NCI-H460 (cell line): ENCODE measurements around the gene DNAJC1. TPM values are rescaled to one million over a fixed set of nuclear protein-coding genes. Genes with fewer than 3 reads are reported as not detected.

ENCODE experiments used
- DNase-seq: peaks from one replicate; pipeline ENCODE4 v3.0.0-alpha.2; 2016; ENCODE audit warnings: low read depth; ENCODE audit errors: extremely low read depth
- total RNA-seq: library from RNA; depleted of rRNA; stranded (reverse); fragments of >200 nt; shearing (Covaris generic); gene quantifications from 2 replicates; pipeline ENCODE4 v1.2.3, GENCODE V29; 2014

Gene DNAJC1
- total RNA-seq, 1 experiment from 2014 or later: 28.2 TPM

- no peak for DNase-seq
These were observed 212.3 kb downstream of the DNAJC1 start for GRCh38 chr10:21791276-21791675.

GRCh38 chr10:21776883-21777282 is 226.6 kb downstream of the DNAJC1 start:
- DNase-seq: no peak

DNA sequence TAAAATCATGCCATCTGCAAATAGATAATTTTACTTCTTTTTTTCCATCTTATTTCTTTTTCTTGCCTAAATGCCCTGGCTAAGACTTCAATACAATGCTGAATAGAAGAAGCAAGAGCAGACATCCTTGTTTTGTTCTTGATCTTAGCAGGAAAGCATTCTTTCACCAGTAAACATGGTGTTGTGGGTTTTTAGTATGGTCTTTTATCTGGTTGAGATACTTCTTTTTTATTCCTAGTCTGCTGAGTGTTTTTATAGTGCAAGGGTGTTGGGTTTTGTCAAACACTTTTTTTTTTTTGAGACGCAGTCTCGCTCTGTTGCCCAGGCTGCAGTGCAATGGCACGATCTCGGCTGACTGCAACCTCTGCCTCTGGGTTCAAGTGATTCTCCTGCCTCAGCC is 232.3 kb downstream of the DNAJC1 start:
- no peak for DNase-seq

DNA sequence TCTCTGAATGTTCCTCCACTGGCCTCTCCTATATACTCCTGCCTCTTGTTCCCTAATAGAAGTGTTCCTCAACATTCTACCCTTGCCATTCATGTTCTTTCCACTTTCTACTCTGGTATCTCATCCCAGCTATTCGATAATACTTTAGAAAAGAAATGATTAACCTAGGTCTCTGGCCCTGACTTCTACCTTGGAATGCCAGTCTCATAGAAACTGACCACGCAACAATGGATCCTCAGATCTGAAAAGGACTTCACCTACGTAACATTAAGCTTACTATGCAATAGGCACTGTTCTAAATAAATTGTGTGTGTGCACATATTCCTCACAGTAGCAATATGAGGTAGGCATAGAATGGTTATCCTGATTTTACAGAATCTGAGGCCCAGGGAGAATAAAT is 234.5 kb downstream of the DNAJC1 start:
- DNase-seq: no peak

DNA sequence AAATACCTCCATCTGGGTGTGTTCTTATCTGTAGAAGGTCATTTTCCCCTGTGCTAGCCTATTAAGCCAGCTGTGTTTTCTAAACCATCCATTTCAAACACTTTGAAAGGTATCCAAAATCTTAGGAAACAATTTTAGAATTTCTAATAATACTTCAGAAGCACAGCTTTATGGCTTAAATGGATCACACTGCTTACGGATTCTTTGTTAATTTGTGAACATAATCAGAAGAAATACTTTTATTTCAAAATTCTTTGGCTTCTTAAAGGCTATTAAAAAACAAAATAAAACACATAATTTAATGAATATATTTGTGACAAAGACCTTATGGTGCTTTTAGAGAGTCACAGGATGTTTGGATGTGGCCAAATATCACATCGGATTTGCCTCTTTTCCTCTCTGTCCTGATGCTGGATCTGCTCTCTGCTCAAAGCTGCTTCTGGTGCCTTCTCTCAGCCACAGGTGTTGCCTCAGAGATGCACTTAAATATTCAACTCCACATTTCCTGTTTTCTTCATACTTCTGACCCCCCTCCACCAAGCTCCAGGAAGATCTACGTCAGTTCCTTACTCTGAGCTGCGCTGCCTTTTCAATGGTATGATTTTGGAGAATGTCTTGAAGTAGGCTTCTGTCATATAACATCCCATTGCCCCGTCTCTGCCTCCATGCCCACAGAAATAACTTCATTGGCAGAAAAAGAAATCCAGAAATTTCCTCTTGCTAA is 238.9 kb downstream of the DNAJC1 start:
- DNase-seq: no peak

DNA sequence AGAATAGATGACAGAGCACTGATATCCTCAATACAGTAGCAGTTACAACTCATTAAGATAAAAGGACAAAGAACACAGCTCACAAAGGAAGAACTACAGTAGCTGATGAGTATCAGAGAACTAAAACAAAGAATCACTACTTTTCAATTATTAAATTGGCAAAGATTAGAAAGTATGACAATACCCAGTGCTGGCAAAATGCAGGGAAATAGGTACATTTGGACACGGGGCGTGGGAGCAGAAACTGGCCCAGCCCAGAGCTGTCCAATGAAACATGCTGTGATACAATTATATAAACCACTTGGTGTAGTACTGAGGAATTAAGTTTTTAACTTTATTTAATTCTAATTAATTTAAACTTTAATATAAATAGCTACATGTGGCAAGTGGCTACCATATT is 243.2 kb downstream of the DNAJC1 start:
- DNase-seq: no peak

DNA sequence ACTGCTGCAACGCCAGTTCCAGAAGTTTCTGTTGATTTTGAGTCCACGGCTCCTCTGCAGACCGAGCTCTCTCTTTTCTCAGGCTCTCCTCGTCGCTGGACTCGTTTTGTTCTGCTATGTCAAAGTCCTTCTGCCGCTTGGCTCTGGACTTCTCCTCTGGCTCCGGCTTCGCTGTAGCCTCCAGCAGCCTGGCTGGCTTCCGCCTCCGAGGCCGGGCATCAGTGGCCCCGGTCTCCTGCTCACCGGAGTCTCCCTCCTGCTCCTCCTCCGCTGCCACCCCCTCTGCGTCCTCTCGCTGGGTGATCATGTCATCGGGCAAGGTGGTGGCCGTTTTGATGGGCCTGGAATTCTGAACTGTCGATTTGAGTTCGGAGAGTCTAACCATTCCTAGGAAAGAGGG is 244.3 kb downstream of the DNAJC1 start:
- no peak for DNase-seq

GRCh38 chr10:21758696-21759095 is 244.8 kb downstream of the DNAJC1 start:
- DNase-seq: no peak

GRCh38 chr10:21758239-21758638 is 245.3 kb downstream of the DNAJC1 start:
- no peak for DNase-seq

DNA sequence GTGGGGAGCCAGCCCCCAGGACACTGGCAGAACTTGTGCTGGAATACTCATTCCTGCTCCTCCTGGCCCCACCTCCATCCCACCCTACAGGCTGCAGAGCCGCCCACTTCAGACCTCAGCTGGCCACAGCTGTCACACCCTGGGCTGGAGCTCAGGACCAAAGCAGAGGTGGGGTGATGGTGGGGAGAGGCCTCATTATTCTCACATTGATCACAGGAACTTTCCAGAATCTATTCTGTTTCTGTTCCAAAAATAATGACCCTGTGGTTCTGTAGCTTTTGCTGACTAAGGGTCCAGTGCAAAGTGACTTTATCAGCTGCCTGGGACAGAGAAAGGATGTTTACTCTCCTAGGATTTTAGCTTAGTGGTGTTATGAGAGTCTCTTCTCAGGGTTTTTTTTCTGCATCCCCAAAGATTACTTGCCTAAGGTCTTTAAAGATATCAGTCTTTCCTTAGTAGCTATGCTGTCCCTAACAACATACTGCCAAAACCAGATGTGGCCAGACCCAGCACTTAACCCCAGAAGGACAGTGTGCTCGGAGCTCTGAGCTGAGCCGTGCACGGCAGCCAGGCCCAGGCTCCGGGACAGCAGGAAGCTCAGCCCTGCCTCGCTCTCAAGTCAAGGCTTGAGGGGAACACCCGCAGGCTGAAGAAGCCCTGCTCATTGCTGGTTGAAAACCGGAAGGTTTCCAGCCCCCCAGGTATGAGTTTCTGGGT is 246.2 kb downstream of the DNAJC1 start:
- no peak for DNase-seq

DNA sequence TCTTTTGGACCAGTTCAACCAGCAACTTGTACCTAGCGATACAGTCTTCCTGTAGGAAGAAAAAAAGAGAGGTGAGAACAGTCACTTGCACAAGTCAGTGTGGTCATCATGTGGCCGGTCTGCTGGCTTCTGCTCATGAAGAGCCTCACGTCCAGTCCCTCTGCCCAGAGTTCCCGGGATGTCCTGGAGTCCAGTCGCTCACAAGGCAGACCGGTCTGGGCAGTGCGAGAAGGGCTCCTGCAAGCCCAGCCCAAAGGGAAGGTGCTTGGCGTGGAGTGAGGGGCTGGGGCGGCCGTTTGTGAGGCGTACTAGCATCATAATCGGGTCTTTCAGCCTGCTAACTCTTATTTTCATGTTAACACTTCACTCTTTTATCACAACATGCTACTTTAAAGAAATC is 246.8 kb downstream of the DNAJC1 start:
- DNase-seq: no peak

DNA sequence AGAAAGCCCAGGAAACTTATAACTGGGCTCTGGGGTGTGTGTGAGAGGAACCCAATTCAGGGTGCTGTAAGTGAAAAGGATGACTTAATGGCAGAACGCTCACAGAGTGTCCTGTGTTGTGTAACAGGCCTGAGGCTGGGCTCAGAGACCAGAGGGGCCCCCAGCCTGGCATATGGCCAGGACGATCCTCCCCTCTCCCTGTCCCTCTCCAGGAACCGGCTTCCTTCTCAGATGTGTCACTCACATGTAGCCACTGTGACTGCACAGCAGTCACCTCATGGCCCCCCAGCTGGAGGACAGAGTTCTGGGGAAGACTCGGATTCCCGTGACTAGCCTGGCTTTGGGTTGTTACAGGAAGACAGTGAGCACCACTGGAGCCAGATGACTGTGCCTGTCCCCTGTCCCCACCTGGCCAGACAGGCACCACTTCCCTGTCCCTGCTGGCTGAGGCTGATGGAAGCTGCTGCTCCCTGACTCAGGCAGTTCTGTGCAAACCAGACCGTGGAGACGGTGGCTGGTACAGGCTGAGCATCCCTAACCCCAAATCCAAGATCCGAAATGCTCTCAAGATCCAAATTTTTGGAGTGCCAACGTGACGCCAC is 249.0 kb downstream of the DNAJC1 start:
- no peak for DNase-seq

DNA sequence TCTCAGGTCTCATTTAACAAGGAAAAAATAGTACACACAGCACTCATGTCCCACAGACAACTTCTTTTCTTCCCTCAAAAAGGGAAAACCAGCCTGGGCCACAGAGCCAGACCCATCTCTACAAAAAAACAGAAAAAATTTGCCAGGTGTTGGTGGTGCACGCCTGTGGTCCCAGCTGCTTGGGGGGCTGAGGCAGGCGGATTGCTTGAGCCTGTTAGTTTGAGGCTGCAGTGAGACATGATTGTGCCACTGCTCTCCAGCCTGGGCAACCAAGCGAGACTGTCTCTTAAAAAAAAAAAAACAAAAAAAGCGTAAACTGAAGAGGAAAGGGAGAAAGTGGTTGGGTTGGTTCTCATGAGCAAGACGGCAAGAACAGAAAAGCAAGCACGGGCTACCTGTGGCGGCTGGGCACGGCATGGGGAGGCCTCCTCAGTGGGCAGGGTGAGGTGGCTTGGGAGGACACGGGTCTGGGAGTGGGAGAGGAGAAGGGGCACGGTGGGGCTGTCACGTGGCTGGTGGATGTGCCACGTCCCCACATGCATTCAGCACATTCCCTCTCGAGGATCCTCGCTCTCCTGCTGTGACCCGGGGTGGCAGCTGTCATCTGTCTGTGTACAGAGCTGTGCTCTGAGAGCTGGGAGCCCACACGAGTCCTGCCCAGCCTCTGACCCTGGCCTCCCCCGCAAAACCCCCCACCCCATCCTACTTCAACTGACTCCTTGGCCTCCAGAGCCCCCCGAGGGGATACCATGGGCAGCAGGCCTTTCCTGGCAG is 249.8 kb downstream of the DNAJC1 start:
- DNase-seq: no peak

DNA sequence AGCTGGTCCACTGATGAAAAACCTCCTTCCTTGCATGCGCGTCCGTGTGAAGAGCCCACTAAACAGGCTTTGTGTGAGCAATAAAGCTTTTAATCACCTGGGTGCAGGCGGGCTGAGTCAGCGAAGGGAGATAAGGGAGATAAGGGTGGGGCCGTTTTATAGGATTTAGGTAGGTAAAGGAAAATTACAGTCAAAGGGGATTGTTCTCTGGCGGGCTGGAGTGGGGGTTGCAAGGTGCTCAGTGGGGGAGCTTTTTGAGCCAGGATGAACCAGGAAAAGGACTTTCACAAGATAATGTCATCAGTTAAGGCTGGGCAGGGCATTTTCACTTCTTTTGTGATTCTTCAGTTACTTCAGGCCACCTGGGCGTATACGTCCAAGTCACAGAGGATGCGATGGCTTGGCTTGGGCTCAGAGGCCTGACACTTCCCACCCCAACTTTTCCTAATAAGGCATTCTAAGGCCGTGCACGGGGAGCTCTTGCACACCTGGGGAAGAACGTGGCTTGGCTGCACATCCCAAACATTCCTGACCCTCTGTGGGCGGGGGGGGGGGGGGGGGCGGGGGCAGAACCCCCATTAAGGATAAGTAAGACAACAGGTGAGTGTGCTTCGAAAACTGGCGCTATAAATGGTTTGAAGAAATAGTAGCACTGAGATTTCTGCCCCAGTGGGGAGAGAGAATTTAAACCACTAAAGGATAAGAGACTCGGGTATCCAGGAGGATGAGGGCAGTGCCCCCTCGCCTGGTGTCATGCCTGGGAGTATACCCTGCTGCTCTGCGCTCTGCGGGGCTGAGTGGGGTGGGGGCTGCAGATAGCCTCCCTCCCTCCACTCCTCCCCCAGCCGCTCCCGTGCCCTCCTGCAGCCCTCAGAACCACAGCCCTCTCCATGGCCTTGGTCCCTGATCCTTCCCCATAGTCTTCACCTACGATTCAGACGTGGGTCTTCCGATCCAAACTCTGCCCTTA is 251.9 kb downstream of the DNAJC1 start:
- no peak for DNase-seq

DNA sequence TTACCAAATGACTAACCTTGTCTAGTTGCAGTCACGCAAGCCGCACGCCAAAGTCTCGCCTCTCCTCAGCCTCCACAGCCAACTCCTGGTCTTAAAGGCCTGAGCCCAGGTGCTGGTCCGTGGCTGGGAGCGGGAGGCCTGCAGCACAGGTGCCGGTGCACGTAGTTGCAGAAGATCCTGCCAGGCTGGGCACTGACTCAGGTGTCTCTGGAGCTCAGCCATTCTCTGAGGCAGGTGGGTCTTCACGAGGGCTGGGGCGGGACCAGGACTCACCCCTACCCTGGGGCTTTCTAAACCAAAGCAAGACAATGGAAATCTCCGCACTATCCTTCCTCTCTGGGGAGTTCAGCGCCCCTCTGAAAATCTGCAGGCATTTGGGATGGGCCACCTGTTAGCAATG is 253.1 kb downstream of the DNAJC1 start:
- DNase-seq: no peak

GRCh38 chr10:21749788-21750187 is 253.7 kb downstream of the DNAJC1 start:
- no peak for DNase-seq

DNA sequence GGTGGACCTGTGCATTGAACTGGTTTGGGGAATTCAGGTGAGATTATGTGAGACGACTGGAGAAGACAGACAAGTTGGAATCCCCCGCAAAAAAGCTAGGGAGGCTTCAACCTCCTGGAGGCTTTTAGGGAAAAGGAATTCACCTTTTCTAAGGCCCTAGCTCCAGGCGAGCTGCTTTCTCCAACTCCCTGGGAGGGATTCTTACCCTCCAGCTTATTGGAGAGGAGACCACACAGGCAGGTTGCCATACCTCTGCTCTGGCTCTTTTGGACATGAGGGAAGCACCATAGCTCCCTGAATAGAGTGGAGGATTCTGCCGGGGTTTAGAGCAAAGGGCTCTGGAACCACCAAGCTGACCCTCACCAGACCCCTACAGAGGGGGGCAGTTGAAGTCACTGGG is 255.7 kb downstream of the DNAJC1 start:
- DNase-seq: no peak

GRCh38 chr10:21746118-21746517 is 257.4 kb downstream of the DNAJC1 start:
- DNase-seq: no peak

GRCh38 chr10:21744223-21744622 is 259.3 kb downstream of the DNAJC1 start:
- no peak for DNase-seq
